Astrocyte (in vitro differentiated cells and primary cell): ENCODE measurements around the gene SESN2.
"Not testable (repeated sequence)": the region's sequence is repeated elsewhere in the genome, so short reads cannot be mapped to it uniquely, and the experiment has no call there.

Experiments
- CTCF ChIP-seq: IDR thresholded peaks from 2 replicates; pipeline ENCODE4 v1.5.1; 2011; ENCODE audit warnings: low read depth, mild to moderate bottlenecking, inconsistent platforms, low read length, moderate library complexity; ENCODE audit not compliant: insufficient read depth
- EZH2 ChIP-seq: IDR thresholded peaks from 2 replicates; pipeline ENCODE4 v1.6.1; 2012; ENCODE audit warnings: mild to moderate bottlenecking, low read length, inconsistent platforms; ENCODE audit not compliant: insufficient read depth

- TF ChIP-seq CTCF, EZH2: not testable (repeated sequence)
These were observed 68.1 kb downstream of the SESN2 start for GRCh38 chr1:28327431-28327830.
